Stimulated activated CD4-positive, alpha-beta T cell treated with anti-CD3 and anti-CD28 coated beads, Interleukin-15, amount 100 ng/mL, for 1 hour (primary cell): Measurements from ENCODE around the gene ITGB1BP1.

Experiments used
- DNase-seq, 2 donors: peaks; one replicate each; pipeline ENCODE4 v3.0.0-alpha.2; 2020; ENCODE audit warnings: low read depth in 1 of 2, low spot score in 1 of 2

The ITGB1BP1 gene

DNA sequence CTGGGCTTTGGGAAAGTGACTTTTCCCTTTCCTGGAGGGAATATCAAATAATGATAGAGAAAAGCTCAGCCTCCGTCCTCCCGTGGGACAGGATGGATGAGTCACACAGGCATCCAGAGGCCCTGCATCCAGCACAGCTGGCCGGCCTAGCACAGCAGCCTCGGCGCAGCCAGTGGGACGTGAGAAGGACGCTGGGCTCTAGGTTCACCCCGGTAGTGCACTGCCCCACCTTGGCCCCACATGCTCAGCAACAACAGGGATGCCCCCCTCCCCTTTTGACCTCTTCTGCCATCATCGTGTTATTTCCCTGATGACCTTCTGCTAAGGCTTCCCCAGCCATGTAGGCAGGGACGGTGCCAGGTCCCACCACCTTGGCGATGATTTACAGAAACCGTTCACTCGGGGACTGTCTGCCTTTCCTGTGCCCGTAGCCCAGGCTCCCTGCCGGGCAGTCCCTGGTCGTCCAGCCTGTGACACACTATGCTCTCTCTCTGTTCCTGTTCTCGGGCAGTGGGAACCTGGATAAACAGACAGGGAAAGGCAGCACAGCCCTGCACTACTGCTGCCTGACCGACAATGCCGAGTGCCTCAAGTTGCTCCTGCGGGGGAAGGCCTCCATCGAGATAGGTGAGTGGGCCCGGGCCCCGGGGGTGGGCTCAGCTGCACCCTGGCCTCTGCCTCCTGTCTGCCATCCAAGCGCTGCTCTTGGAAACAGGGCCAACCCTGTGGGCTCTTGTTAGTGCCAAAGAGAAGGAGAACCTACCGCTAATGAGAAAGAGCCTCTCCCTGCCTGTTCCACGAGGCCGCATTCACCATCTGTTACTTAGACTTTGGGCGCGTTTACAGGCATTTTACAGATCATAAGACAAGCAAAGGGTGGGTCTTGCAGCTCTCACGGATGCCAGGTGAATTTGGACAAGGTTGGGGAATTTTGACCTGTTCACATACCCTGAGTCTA lies 44.6 kb downstream of the ITGB1BP1 start:
- no peak for DNase-seq

DNA sequence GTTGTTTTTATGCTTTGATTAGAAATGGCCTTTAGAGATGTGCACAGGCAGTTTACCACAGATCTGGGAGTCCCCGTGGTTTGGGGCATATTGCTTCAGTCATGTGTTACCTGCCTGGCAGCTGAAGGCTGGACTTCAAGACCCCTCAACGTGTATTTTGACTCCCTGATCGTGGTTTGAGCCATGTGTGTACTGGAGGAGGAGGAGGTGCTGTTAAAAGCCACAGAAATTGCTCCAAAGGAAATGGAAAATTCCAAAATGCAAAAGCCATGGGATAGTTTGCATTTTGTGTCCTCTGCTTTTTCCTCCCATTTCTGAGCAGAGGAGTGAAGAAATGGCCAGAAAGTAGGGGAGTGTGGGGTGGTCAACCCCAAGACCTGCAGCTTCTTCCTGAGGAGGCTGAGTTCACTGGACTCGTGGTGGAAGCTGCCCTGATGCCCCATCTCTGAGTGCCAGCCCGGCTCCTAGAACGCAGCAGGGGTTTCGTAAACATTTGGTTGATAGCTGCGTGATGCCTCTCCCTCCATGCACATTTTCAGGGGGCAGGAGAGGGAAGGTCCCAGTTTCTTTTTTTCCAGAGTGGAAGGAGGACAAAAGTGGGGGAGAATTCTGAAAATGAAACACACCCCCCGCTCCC lies 45.7 kb downstream of the ITGB1BP1 start:
- no peak for DNase-seq

GRCh38 chr2:9375857-9376428 lies 47.4 kb downstream of the ITGB1BP1 start:
- DNase-seq = no peak

DNA sequence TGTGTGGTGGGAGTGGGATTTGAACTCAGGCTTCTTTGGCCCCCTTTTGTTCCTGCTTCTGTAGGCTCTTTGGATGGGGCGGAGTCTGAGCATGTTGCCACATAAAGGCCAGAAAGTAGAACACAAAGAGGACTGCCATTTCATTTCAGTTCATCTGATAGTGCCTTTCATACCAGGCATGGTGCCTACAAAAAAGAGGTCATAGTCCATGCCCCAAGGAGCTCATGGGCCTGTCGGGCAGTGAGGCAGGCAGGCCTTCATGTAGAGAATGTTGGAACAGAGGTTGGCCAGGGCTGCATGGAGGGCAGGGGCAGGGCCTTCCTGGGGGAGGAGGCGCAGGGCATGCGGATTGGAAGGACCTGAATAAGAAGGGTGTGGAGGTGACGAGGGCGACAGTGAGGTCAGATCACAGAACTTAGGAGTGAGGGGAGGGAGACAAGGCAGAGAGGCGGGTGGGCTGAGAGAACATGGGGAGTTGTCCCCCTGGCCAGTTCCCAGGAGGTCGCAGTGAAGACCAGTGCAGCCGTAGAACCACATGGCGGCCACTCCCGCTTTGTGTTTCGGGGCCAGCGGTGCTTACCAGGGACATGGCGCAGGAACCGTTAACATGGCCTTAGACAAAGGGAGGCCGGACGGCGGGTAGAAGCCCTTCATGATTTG lies 49.1 kb downstream of the ITGB1BP1 start:
- no peak for DNase-seq

- DNase-seq = no peak
Measured at GRCh38 chr2:9373476-9373875, 49.9 kb downstream of the ITGB1BP1 start.

DNA sequence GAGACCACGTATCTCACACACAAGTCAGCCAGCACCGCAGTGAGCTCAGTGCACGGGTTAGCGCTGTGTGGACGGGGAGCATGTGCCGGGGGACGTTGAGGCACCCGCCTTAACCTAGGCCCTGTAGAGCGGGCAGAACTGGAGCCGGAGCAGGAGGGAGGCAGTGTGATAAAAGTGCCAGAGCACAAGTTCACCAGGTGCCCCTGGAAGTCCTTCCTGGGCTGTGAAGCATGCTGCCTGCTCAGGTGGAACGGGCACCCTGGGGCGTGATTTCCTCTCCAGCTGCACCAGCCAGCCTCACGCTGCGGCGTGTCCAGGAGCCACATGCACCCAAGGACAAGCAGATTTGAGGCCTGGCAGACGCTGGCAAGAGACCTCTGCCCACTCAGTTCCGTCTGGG lies 50.3 kb downstream of the ITGB1BP1 start:
- DNase-seq = no peak

DNA sequence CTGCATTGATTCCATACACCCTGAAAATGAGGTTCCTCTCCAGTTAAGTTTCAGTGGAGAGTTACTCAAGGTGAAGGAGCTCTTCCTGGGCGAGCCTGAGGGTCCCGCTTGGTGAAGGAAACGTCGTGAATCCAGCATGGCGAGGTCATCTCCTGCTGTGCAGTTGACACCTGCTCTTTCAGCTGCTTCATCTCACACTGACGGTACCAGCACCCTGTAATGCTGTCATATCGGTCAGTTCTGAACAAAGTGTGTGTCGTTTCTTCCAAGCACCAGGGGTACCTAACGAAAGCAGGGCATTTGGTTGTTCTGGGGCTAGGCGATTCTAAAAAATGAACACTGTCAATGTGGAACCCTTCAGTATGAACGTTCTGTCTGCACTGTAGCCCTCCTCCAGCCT lies 52.6 kb downstream of the ITGB1BP1 start:
- DNase-seq = no peak

DNA sequence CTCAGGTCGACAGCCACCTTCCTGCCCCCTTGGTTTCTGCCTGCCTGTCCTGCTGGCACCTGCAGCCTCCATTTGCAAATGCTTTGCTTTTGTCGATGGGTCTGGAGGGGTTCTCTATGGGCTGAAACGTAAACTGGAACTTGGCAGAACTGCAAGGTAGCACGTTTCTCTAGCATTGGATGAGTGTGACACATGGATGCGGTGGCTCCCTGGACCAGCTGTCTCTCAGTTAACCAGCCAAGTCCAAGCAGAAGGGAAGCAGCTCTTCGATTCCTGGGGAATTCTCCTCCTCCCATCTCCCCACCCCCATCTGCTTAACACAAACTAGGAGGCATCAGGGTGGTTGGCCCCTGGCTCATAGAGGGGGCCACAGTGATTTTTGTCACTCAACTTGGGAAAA lies 57.3 kb downstream of the ITGB1BP1 start:
- no peak for DNase-seq

GRCh38 chr2:9365498-9366019 lies 57.8 kb downstream of the ITGB1BP1 start:
- no peak for DNase-seq

DNA sequence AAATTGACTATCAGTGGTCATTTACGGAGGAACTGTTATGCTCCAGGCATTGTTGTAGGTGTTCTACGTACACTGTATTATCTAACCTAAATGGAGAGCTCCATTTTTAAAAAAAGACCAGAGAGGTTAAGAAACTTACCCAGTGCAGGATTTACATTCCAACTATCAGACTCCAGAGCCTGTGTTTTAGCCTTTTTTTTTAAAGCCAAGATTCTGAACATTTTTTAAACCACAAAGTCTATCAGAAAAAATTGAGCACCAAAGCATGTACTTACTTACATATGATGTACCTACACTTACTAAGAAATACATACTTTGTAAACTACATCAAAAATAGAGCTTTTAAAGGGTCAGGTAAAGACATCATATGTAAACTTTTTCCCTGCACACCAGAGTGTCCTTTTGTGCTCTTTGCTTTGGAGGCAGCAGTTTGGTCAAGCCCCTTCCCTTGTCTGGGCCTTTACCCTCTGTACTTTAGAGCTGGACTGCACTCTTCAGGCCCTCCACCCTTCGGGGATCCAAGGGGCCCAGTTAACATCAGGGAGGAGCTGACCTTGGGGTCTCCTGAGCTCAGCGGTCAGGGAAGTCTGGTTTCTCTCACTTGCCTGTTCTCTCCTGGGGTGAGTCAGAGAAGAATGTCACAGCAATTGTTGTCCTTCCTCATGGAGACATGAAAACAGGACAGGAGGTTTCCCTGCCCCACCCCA lies 58.4 kb downstream of the ITGB1BP1 start:
- DNase-seq = no peak

GRCh38 chr2:9364373-9364772 lies 59.0 kb downstream of the ITGB1BP1 start:
- DNase-seq = no peak

GRCh38 chr2:9360701-9361100 lies 62.6 kb downstream of the ITGB1BP1 start:
- no peak for DNase-seq

DNA sequence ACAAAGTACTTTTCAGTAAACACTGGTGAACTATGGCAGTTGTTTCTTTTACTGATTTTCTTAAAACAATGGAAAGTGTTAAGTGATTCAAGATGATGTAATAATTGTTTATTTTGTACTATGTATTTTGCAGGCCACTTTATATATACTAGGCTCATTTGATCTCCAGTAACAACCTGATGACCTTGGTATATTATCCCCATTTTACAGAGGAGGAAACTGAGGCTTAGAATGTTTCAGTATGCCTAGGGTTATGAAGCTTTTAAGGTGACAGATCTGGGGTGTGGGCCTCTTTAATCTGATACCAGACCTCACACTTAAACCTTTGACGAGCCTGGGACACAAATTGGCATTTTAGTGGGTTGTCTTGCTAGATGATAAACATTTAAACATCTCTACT lies 63.2 kb downstream of the ITGB1BP1 start:
- DNase-seq = no peak

DNA sequence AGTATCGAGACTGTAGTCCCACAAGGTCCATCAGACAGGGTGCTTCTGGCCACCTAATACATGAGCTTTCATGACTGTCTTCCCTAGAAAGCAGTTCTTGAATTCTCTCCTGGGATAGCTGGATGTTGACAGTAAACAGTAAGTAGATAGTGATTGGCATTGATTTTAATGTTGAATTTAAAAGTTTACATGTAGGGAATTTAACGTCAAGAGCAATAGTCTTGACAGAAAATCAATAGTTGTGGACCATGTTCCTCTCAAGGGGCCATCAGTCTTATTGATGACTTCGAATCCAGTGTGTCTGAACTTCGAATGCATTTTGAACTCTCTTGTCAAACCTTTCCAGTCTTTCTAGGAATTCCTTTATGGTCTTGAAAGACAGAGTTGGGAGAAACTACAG lies 63.9 kb downstream of the ITGB1BP1 start:
- DNase-seq = no peak

- no peak for DNase-seq
Measured at GRCh38 chr2:9358846-9359245, 64.5 kb downstream of the ITGB1BP1 start.

DNA sequence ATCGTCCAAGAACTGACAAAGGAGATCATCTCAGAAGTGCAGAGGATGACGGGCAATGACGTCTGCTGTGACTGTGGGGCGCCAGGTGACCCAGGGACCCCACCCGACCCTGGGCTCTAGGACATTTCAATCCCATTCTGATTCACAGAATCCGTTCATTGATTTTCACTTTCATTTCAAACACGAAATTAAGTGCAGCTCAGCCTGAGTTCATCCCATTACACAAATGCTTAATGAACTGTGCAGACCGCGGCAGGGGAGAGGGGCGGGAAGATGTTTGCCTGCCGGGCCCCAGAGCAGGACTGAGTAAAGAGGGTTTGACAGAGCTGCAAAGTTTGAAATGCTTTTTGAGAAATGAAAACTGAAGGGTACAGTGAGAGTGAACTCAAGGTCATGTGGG lies 67.1 kb downstream of the ITGB1BP1 start:
- no peak for DNase-seq

DNA sequence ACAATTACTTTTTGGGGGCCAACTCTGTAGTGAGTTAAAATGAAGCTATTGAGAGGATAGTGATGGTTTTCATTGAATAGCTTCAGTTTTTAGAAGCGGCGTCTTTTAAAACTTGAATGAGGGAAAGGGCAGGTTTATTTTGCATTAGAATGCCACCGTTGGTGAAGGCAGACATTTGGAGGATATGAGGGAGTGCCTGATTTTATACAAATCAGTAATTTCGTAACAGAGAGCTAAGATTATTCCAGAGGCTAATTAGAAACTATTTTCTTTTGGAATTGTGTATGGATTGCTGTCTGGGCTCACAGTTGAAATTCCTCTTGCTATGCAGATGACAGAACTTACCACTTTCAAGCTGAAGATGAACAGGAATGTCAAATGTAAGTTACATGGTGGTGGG lies 67.6 kb downstream of the ITGB1BP1 start:
- DNase-seq = no peak

- no peak for DNase-seq
Measured at GRCh38 chr2:9355270-9355669, 68.1 kb downstream of the ITGB1BP1 start.

DNA sequence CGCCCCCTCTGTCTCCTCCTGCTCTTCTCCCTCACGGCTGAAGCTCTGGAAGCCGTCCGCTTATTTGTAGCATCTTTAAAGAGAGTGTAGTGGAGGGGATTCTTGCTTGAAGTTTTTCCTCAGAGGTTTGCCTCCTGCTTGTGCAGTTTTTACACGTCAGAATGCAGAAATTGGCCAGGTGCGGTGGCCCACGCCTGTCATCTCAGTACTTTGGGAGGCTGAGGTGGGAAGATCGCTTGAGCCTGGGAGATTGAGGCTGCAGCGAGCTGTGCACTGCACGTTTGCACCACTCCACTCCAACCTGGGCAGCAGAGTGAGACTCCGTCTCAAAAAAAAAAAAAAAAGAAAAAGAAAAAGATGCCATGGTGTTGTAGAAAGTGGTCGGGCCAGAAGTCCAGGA lies 69.0 kb downstream of the ITGB1BP1 start:
- DNase-seq = no peak
